Suprapubic skin (tissue), 4 donors: Measurements from ENCODE around the gene KLC4. TPM values are rescaled to one million over a fixed set of nuclear protein-coding genes. Genes with fewer than 3 reads are reported as not detected.

Experiments
- DNase-seq, 2 donors: peaks; one replicate each; pipeline ENCODE4 v3.0.0-alpha.2; 2019; ENCODE audit warnings: low spot score in 2 of 2
- H3K27ac ChIP-seq: fragments of 200-600 bp; sonication (generic); one replicate; pipeline ENCODE4 v1.5.1; 2019
- H3K27me3 ChIP-seq: fragments of 200-600 bp; sonication (generic); one replicate; pipeline ENCODE4 v1.5.1; 2019
- H3K36me3 ChIP-seq: fragments of 200-600 bp; sonication (generic); one replicate; pipeline ENCODE4 v1.5.1; 2019
- H3K4me1 ChIP-seq: fragments of 200-600 bp; sonication (generic); one replicate; pipeline ENCODE4 v1.5.1; 2019
- H3K4me3 ChIP-seq: fragments of 200-600 bp; sonication (generic); one replicate; pipeline ENCODE4 v1.5.1; 2019; ENCODE audit warnings: mild to moderate bottlenecking
- H3K9me3 ChIP-seq: fragments of 200-600 bp; sonication (generic); one replicate; pipeline ENCODE4 v1.5.1; 2019
- EP300 ChIP-seq: sonication (generic); formaldehyde crosslinking; IDR thresholded peaks from one replicate; pipeline ENCODE4 v1.6.1; 2017; ENCODE audit warnings: antibody characterized with exemption
- POLR2A ChIP-seq, 2 donors: fragments of 450-650 bp; IDR thresholded peaks; one replicate each; pipeline ENCODE4 v1.6.1; 2017; ENCODE audit warnings: antibody characterized with exemption in 2 of 2, mild to moderate bottlenecking in 2 of 2, moderate library complexity in 2 of 2
- POLR2AphosphoS5 ChIP-seq, 3 donors: sonication (generic); formaldehyde crosslinking; IDR thresholded peaks; one replicate each; pipeline ENCODE4 v1.6.1; 2017; ENCODE audit warnings: antibody characterized with exemption in 3 of 3
- WGBS: methylation state at CpG from one replicate; pipeline ENCODE4 v1.1.5; 2018; 5-methylcytosine and 5-hydroxymethylcytosine counted together
- total RNA-seq, 4 donors: library from RNA; depleted of rRNA; stranded (reverse); fragments of >200 nt; gene quantifications; one replicate each; pipeline ENCODE4 v1.1.0, GENCODE V29; 2016
- TF ChIP-seq, protein P1 (sequence below), 2 donors: fragments of 200-600 bp in 1 of 2; fragments of 450-650 bp in 1 of 2; sonication (generic) in 1 of 2; IDR thresholded peaks; one replicate each; pipeline ENCODE4 v1.5.1; 2016 to 2019; ENCODE audit warnings: antibody characterized with exemption in 2 of 2, mild to moderate bottlenecking in 1 of 2, moderate library complexity in 1 of 2

Gene KLC4
- total RNA-seq, 4 donors from 2014 or later: 15.0 to 45.9 (median 24.4) TPM

DNA sequence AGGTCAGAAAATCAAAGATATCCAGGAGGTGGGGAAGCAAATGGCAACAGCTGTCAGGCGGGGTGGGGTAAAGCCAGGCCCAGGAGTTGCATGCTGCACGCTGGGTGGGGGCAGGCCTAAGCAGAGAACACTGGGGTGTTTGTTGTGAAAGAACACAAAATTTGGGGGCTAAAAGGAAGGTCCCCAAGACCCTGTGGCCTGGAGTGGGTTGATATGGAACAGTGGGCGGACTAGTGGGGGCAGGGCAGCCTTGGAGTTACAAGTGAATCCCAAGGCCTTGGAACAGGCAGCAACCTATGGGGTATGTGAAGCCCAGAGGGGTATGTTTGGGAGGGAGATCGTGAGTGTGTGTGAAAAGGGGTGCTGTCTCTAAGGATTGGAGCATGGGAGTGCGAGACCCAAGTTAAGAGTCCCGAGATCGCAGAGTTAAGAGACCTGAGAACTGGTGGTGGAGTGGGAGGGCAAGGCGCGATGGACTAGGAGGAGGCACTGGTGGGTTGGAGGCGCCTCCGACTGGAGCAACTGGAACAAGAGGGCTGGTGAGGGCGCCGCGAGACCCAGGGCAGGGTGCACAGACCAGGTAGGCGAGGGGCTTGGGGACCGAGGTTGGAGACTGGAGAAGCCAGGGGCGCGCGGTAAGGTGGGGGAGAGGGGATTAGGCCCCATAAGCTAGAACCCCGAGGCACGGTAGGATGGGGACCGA lies 6.4 kb upstream of the KLC4 start:
- Histone ChIP-seq H3K9me3 (no peaks in the 10 kb centered on the region), H3K27me3 (no peaks in the 10 kb centered on the region), H3K4me3 (peak overlapping the region; percentile 63), H3K36me3 (peaks cover 40% of the 10 kb centered on the region), H3K27ac (peak overlapping the region; percentile 81), H3K4me1 (peaks cover 22% of the 10 kb centered on the region)
- no peak for TF ChIP-seq EP300
- no peak for TF ChIP-seq POLR2AphosphoS5 (IDR thresholded peaks at IDR 0.05)
- TF ChIP-seq, protein P1, sequence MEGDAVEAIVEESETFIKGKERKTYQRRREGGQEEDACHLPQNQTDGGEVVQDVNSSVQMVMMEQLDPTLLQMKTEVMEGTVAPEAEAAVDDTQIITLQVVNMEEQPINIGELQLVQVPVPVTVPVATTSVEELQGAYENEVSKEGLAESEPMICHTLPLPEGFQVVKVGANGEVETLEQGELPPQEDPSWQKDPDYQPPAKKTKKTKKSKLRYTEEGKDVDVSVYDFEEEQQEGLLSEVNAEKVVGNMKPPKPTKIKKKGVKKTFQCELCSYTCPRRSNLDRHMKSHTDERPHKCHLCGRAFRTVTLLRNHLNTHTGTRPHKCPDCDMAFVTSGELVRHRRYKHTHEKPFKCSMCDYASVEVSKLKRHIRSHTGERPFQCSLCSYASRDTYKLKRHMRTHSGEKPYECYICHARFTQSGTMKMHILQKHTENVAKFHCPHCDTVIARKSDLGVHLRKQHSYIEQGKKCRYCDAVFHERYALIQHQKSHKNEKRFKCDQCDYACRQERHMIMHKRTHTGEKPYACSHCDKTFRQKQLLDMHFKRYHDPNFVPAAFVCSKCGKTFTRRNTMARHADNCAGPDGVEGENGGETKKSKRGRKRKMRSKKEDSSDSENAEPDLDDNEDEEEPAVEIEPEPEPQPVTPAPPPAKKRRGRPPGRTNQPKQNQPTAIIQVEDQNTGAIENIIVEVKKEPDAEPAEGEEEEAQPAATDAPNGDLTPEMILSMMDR (IDR thresholded peaks at IDR 0.05): no peak
- TF ChIP-seq POLR2A (IDR thresholded peaks at IDR 0.05): no peak
- 13% methylated on average over 22 of the region's 22 CpGs for WGBS
- no peak for DNase-seq

DNA sequence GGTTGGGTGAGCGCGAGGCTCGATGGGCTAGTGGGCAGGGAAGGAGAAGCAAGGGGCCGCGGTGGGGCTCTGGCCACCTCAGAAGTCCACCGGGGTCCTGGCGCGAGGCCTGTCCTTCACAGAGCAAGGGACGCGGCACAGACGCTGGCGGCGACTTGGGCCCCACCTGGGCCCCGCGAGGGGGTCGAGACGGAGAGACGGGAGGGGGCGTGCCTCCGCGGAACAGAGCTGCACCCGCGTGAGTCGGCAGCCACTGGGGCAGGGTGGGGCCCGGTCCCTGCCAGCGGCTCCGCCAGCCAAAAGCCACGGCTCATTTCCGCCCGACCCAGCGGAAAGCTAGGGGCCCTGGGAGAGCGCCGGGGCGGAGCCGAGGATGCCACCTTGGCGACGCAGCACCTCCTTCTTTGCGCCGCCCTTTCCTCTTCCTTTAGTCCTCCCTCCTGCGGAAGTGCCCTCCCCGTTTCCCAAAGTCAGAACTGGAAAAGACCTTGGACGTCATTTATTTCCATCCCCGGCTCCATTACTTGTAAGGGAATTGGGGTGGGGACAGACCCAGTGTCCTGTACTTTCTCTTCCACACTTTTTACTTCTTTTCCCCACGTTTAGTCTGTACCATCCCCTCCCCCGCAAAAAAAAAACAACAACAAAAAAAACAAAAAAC lies 5.8 kb upstream of the KLC4 start, which contains the start of gene CUL7:
Gene CUL7 (minus strand): TSS at position 307 of the 661 bp plus-strand sequence. CDS start 1,063 bp downstream, outside the sequence.
- H3K4me3 ChIP-seq: peak within 1 kb of the TSS; percentile 63
- H3K9me3 ChIP-seq: no peaks in the 10 kb centered on the region
- peak within 1 kb of the TSS; percentile 81 for H3K27ac ChIP-seq
- no peaks in the 10 kb centered on the region for H3K27me3 ChIP-seq
- DNase-seq: peak; percentile 95
- peaks cover 29% of the 10 kb centered on the region for H3K4me1 ChIP-seq
- WGBS: 4% methylated on average over 26 of the region's 45 CpGs
- peaks cover 34% of the 10 kb centered on the region for H3K36me3 ChIP-seq
- TF ChIP-seq EP300 (no peak), POLR2AphosphoS5 (IDR thresholded peaks at IDR 0.05) (peak in 1 of 3 donors; percentile 72), POLR2A (IDR thresholded peaks at IDR 0.05) (peak; percentile 20 to 43)
- TF ChIP-seq, protein P1 (IDR thresholded peaks at IDR 0.05): no peak

DNA sequence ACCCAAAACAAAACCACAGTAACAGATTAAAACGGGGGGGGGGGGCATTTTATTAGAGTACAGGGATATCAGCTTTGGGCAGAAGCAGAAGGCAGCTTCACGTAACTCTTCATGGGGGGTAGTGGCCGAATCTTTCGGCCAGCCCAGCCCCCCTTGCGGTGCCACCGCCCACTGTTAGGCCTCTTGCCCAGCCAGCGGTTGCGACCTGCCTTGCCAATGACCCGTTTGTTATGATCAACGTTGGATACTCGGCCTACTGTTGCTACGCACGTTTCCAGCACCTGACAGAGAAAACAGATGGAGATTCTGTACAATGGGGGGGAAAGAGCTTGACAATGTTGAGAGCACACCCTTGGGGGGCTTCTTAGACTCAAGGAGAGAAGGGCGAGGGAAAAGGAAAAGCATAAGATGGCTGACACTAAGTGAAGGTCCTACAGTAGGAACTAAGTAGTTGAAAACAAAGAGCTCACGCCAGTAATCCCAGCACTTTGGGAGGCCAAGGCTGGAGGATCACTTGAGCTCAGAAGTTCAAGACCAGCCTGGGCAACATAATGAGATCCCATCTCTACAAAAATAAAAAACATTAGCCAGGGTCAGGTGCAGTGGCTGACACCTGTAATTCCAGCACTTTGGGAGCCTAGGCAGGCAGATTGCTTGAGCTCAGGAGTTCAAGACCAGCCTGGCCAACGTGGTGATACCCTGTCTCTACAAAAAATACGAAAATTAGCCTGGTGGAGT lies 5.1 kb upstream of the KLC4 start:
- Histone ChIP-seq H3K4me3 (peak overlapping the region; percentile 63), H3K4me1 (peaks cover 31% of the 10 kb centered on the region)
- 67% methylated on average over 17 of the region's 17 CpGs for WGBS

DNA sequence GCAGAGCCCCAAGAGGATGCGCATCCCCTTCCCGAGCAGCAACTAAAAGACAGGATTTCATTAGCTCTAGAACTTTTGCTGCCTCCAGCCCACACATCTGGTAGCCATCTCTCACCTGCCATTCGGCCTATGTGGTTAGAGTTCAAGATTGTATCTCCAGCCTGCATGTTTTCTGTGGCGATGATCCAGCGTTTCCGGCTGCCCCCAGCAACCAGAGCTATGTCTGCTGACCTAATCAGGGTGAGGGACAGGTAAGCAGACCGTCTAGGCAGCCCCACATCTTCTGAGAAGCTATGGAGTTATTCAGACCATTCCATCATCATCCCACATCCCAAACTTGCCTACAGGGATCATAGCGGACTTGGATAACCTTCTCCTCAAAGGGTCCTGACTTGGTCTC lies 3.5 kb upstream of the KLC4 start:
- TF ChIP-seq POLR2AphosphoS5 (IDR thresholded peaks at IDR 0.05): no peak
- TF ChIP-seq POLR2A (IDR thresholded peaks at IDR 0.05): no peak
- TF ChIP-seq, protein P1 (IDR thresholded peaks at IDR 0.05): no peak
- no peak for TF ChIP-seq EP300
- 82% methylated on average over 8 of the region's 8 CpGs for WGBS

More for the DNA sequence above, 5.1 kb upstream of the KLC4 start:
- Histone ChIP-seq H3K27me3 (no peaks in the 10 kb centered on the region), H3K27ac (peak overlapping the region; percentile 81), H3K9me3 (no peaks in the 10 kb centered on the region), H3K36me3 (peaks cover 28% of the 10 kb centered on the region)
- TF ChIP-seq, protein P1 (IDR thresholded peaks at IDR 0.05): no peak
- no peak for TF ChIP-seq EP300
- no peak for DNase-seq

DNA sequence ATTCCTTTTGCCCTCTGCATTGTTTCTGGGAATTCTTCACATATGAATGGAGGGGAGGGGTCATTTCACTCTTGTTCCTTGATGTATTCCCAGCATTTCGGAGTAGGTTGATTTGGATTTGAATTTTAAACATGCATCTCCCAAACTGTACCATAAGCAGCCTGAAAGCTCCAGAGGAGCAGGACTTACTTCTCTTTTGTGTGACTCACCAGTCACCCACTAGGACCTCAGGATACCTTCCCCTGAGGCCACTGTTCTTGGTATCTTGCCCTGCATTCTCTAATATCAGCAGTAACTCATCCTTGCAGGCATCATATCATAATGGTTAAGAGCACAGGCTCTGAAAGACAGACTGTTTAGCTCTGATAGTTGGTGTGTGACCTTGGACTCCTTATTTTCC lies 900 bp upstream of the KLC4 start:
- TF ChIP-seq POLR2A (IDR thresholded peaks at IDR 0.05) (no peak), EP300 (no peak), POLR2AphosphoS5 (IDR thresholded peaks at IDR 0.05) (no peak)
- TF ChIP-seq, protein P1 (IDR thresholded peaks at IDR 0.05): no peak
- H3K9me3 ChIP-seq: no peaks in the 10 kb centered on the region
- peak overlapping the region; percentile 75 for H3K4me3 ChIP-seq
- H3K27me3 ChIP-seq: no peaks in the 10 kb centered on the region
- no peak for DNase-seq
- peaks cover 31% of the 10 kb centered on the region for H3K4me1 ChIP-seq
- H3K27ac ChIP-seq: peak overlapping the region; percentile 79
- WGBS: 69% methylated on average over 1 of the region's 1 CpG
- peaks cover 27% of the 10 kb centered on the region for H3K36me3 ChIP-seq

More for the DNA sequence above, 3.5 kb upstream of the KLC4 start:
- H3K4me1 ChIP-seq: peaks cover 42% of the 10 kb centered on the region
- no peak for DNase-seq
- H3K27me3 ChIP-seq: no peaks in the 10 kb centered on the region
- no peaks in the 10 kb centered on the region for H3K9me3 ChIP-seq
- H3K4me3 ChIP-seq: no peak overlapping the region
- peaks cover 20% of the 10 kb centered on the region for H3K36me3 ChIP-seq
- no peak overlapping the region for H3K27ac ChIP-seq
